Measurements from ENCODE around the gene WFDC9.

GRCh38 chr20:45589725-45590124 lies 41.4 kb downstream of the WFDC9 start:
- TF ChIP-seq POLR2A (IDR thresholded peaks at IDR 0.05), result no peak
- TF ChIP-seq, protein P1, sequence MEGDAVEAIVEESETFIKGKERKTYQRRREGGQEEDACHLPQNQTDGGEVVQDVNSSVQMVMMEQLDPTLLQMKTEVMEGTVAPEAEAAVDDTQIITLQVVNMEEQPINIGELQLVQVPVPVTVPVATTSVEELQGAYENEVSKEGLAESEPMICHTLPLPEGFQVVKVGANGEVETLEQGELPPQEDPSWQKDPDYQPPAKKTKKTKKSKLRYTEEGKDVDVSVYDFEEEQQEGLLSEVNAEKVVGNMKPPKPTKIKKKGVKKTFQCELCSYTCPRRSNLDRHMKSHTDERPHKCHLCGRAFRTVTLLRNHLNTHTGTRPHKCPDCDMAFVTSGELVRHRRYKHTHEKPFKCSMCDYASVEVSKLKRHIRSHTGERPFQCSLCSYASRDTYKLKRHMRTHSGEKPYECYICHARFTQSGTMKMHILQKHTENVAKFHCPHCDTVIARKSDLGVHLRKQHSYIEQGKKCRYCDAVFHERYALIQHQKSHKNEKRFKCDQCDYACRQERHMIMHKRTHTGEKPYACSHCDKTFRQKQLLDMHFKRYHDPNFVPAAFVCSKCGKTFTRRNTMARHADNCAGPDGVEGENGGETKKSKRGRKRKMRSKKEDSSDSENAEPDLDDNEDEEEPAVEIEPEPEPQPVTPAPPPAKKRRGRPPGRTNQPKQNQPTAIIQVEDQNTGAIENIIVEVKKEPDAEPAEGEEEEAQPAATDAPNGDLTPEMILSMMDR (IDR thresholded peaks at IDR 0.05), result no peak
